WTC11 (cell line): Measurements from ENCODE around the gene GAP43. TPM values are rescaled to one million over a fixed set of nuclear protein-coding genes. Genes with fewer than 3 reads are reported as not detected.

Source experiments
- ATAC-seq: fragments of 200-7000 bp; cut with Tn5 transposase; 2 replicates; pipeline ENCODE4 v1.10.0; 2021; ENCODE audit warnings: mild to moderate bottlenecking, moderate library complexity
- CTCF ChIA-PET: fragments of 300-600 bp; sonication (Branson Sonifier 250); formaldehyde crosslinking; loops from one replicate; lab custom pipeline; 2021; ENCODE audit warnings: antibody characterized with exemption; lab: Charles Lee
- POLR2A ChIA-PET: fragments of 350-600 bp; sonication (Branson Sonifier 250); formaldehyde crosslinking; loops from one replicate; lab custom pipeline; 2021; ENCODE audit warnings: antibody characterized with exemption; lab: Charles Lee
- DNase-seq: peaks from one replicate; pipeline ENCODE4 v3.0.0; 2021; ENCODE audit warnings: low spot score
- H3K27ac Mint-ChIP-seq: 2 replicates; pipeline ENCODE4 v1.8.0; 2021; ENCODE audit warnings: mixed read lengths
- H3K27me3 Mint-ChIP-seq: 2 replicates; pipeline ENCODE4 v1.8.0; 2021; ENCODE audit warnings: low read depth, mild to moderate bottlenecking, moderate library complexity, mixed read lengths
- H3K36me3 Mint-ChIP-seq: 2 replicates; pipeline ENCODE4 v1.8.0; 2021; ENCODE audit warnings: mixed read lengths
- H3K4me1 Mint-ChIP-seq: 2 replicates; pipeline ENCODE4 v1.8.0; 2022; ENCODE audit warnings: mixed read lengths
- H3K4me3 Mint-ChIP-seq: 2 replicates; pipeline ENCODE4 v1.8.0; 2021; ENCODE audit warnings: mild to moderate bottlenecking, moderate library complexity, mixed read lengths
- H3K9me3 Mint-ChIP-seq: 2 replicates; pipeline ENCODE4 v1.8.0; 2021; ENCODE audit warnings: mixed read lengths
- ATF1 ChIP-seq: sonication (generic); formaldehyde crosslinking; IDR thresholded peaks from 2 replicates; pipeline ENCODE4 v1.8.1; 2023; ENCODE audit warnings: mild to moderate bottlenecking, moderate library complexity, missing genetic modification reagents
- CREM ChIP-seq: sonication (generic); formaldehyde crosslinking; IDR thresholded peaks from 2 replicates; pipeline ENCODE4 v1.8.1; 2022; ENCODE audit warnings: mild to moderate bottlenecking, missing genetic modification reagents, moderate library complexity
- FOXJ3 ChIP-seq: sonication (generic); formaldehyde crosslinking; IDR thresholded peaks from 2 replicates; pipeline ENCODE4 v1.9.0; 2021; ENCODE audit warnings: missing genetic modification reagents, mild to moderate bottlenecking, borderline replicate concordance
- FOXK1 ChIP-seq: sonication (generic); formaldehyde crosslinking; IDR thresholded peaks from 2 replicates; pipeline ENCODE4 v1.8.0; 2022; ENCODE audit warnings: mild to moderate bottlenecking, moderate library complexity, missing genetic modification reagents
- GRHL2 ChIP-seq: fragments of 250-450 bp; sonication (Bioruptor Pico); IDR thresholded peaks from 2 replicates; pipeline ENCODE4 v1.8.0; 2022; ENCODE audit warnings: mild to moderate bottlenecking, moderate library complexity; ENCODE audit not compliant: insufficient replicate concordance, severe bottlenecking
- HMGA2 ChIP-seq: fragments of 250-450 bp; sonication (Bioruptor Pico); IDR thresholded peaks from 2 replicates; pipeline ENCODE4 v1.4.0; 2021; ENCODE audit warnings: mild to moderate bottlenecking, moderate library complexity
- IRF2 ChIP-seq: sonication (generic); formaldehyde crosslinking; IDR thresholded peaks from 2 replicates; pipeline ENCODE4 v1.8.0; 2022; ENCODE audit warnings: low read depth, missing genetic modification reagents, borderline replicate concordance
- JUN ChIP-seq: sonication (generic); formaldehyde crosslinking; IDR thresholded peaks from 2 replicates; pipeline ENCODE4 v1.8.0; 2023; ENCODE audit warnings: mild to moderate bottlenecking, missing genetic modification reagents
- KAT7 ChIP-seq: sonication (generic); formaldehyde crosslinking; IDR thresholded peaks from 2 replicates; pipeline ENCODE4 v1.8.1; 2023; ENCODE audit warnings: missing genetic modification reagents, mild to moderate bottlenecking, borderline replicate concordance
- MXD4 ChIP-seq: fragments of 250-450 bp; sonication (Bioruptor Pico); IDR thresholded peaks from 2 replicates; pipeline ENCODE4 v1.8.0; 2021; ENCODE audit warnings: mild to moderate bottlenecking, moderate library complexity, borderline replicate concordance
- NFYB ChIP-seq: sonication (generic); formaldehyde crosslinking; conservative IDR thresholded peaks from 2 replicates; pipeline ENCODE4 v1.8.0; 2022; ENCODE audit warnings: low read depth, missing genetic modification reagents
- NR2C2 ChIP-seq: sonication (generic); formaldehyde crosslinking; IDR thresholded peaks from 2 replicates; pipeline ENCODE4 v1.8.0; 2022; ENCODE audit warnings: mild to moderate bottlenecking, missing genetic modification reagents
- OVOL2 ChIP-seq: fragments of 250-450 bp; sonication (Bioruptor Pico); IDR thresholded peaks from 2 replicates; pipeline ENCODE4 v1.9.0; 2021; ENCODE audit warnings: mild to moderate bottlenecking, borderline replicate concordance
- PRRX2 ChIP-seq: fragments of 250-450 bp; sonication (Bioruptor Pico); IDR thresholded peaks from 2 replicates; pipeline ENCODE4 v1.8.0; 2021; ENCODE audit warnings: mild to moderate bottlenecking
- RORB ChIP-seq: fragments of 250-450 bp; sonication (Bioruptor Pico); IDR thresholded peaks from 2 replicates; pipeline ENCODE4 v1.9.0; 2021; ENCODE audit warnings: mild to moderate bottlenecking
- TCF7 ChIP-seq: sonication (generic); formaldehyde crosslinking; IDR thresholded peaks from 2 replicates; pipeline ENCODE4 v1.8.0; 2022; ENCODE audit warnings: mild to moderate bottlenecking, low read depth, missing genetic modification reagents, moderate library complexity
- ZBTB21 ChIP-seq: sonication (generic); formaldehyde crosslinking; IDR thresholded peaks from 2 replicates; pipeline ENCODE4 v1.8.1; 2023; ENCODE audit warnings: mild to moderate bottlenecking, missing genetic modification reagents, borderline replicate concordance
- ZNF121 ChIP-seq: sonication (generic); formaldehyde crosslinking; IDR thresholded peaks from 2 replicates; pipeline ENCODE4 v1.8.0; 2023; ENCODE audit warnings: missing genetic modification reagents
- ZNF317 ChIP-seq: sonication (generic); formaldehyde crosslinking; IDR thresholded peaks from 2 replicates; pipeline ENCODE4 v1.8.1; 2023; ENCODE audit warnings: low read depth, mild to moderate bottlenecking, moderate library complexity, missing genetic modification reagents, borderline replicate concordance
- total RNA-seq: library from RNA; stranded (reverse); gene quantifications from 3 replicates; pipeline ENCODE4 v1.2.3, GENCODE V29; 2021
- TF ChIP-seq, protein P1 (sequence below): sonication (generic); formaldehyde crosslinking; IDR thresholded peaks from 2 replicates; pipeline ENCODE4 v1.8.0; 2023; ENCODE audit warnings: missing genetic modification reagents
- TF ChIP-seq, protein P2 (sequence below): sonication (generic); formaldehyde crosslinking; IDR thresholded peaks from 2 replicates; pipeline ENCODE4 v1.8.1; 2022; ENCODE audit warnings: low read depth, mild to moderate bottlenecking, moderate library complexity, missing genetic modification reagents, borderline replicate concordance
- TF ChIP-seq, protein P3 (sequence below): fragments of 200-600 bp; IDR thresholded peaks from 2 replicates; pipeline ENCODE4 v1.8.0; 2022; ENCODE audit warnings: antibody characterized with exemption
- TF ChIP-seq, protein P4 (sequence below): sonication (generic); formaldehyde crosslinking; IDR thresholded peaks from 2 replicates; pipeline ENCODE4 v1.8.1; 2023; ENCODE audit warnings: mild to moderate bottlenecking, moderate library complexity, missing genetic modification reagents

The GAP43 gene
- total RNA-seq, 1 experiment from 2014 or later = 19.9 TPM

DNA sequence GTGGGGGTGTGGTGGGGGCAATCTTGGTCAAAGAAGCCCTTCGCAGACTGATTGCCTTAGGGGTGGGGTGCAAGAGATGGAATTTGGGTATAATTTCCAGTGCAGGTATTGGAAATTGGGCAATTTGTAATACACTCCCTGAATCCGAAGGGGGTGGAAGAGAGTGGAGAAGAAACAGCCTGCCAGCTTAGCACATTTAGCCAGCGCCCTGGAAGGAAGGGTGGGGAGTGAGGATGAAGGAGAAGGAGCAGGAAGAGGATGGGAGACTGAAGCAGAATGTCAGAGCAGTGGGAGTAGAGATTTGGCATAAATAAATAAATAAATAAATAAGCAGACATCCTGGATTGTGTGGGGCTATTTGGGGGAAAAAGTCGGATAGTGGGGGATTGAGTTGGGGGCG lies 1.6 kb downstream of the GAP43 start:
- Mint-ChIP-seq H3K27me3 (peaks cover 8% of the 10 kb centered on the region), H3K4me3 (peak overlapping the region; percentile 81), H3K9me3 (no peaks in the 10 kb centered on the region), H3K36me3 (no peaks in the 10 kb centered on the region), H3K27ac (no peak overlapping the region), H3K4me1 (peaks cover 26% of the 10 kb centered on the region)
- ChIA-PET CTCF (interaction anchor here (0.8 to 2.0 kb wide), 5 partner anchors 33 to 190 kb away, joined by 3 to 7 read pairs (median 4); no protein-coding TSS in a partner anchor), POLR2A (interaction anchor here (0.6 to 0.7 kb wide), 2 partner anchors 194 to 376 kb away, joined by 3 read pairs; no protein-coding TSS in a partner anchor)
- no peak for DNase-seq
- TF ChIP-seq PRRX2 (no peak), ZBTB21 (CRISPR knock-in tag) (no peak)
- ATAC-seq = no peak

DNA sequence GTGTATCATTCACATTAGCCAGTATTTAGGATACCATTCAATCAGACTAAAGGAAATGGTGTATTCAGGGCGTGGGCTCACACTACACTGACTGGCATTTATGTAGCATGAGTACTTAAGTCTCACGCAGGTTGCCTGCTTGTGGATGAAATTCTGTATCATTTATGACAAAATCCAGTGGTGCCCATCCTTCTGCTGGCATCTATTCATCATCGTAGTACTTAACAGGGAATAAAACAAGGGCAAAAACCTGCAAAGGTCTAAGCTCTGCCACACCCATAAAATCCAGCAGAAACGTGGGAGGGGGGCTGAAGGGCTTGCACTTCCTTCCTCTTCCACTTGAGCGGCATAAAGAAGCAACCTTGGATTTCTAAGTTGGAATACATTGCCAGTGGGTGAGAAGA lies 2.7 kb downstream of the GAP43 start:
- ChIA-PET CTCF (no interaction called here), POLR2A (no interaction called here)
- H3K4me3 Mint-ChIP-seq = peak overlapping the region; percentile 20; the same call in 1 of the 2 replicates
- H3K27me3 Mint-ChIP-seq = peaks cover 8% of the 10 kb centered on the region
- no peak overlapping the region for H3K27ac Mint-ChIP-seq
- ATAC-seq (no peak), DNase-seq (no peak)
- TF ChIP-seq FOXJ3 = no peak
- no peaks in the 10 kb centered on the region for H3K36me3 Mint-ChIP-seq
- no peaks in the 10 kb centered on the region for H3K9me3 Mint-ChIP-seq
- H3K4me1 Mint-ChIP-seq = peaks cover 26% of the 10 kb centered on the region

DNA sequence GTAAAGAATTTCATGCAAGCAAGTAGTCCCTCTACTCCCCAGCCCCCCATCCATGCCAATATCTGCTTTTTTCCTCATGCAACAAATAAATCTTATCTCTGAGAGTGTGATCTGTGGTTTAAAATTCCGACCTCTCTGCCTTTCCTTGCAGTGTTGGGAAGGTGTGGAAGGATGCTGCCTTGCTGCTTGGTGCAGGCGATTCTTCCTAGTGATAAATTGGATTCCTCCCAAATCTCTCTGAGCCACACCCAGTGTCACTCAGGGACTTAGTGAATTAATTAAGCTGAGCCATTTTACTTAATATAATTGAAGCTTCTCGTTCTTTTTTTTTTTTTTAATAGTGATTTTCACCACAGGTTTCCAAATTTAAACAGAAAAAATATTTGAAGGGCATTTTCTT lies 3.4 kb downstream of the GAP43 start:
- Mint-ChIP-seq H3K27me3 (peaks cover 8% of the 10 kb centered on the region), H3K27ac (no peak overlapping the region), H3K36me3 (no peaks in the 10 kb centered on the region), H3K9me3 (no peaks in the 10 kb centered on the region), H3K4me1 (peaks cover 22% of the 10 kb centered on the region), H3K4me3 (peak overlapping the region; percentile 14)
- CTCF ChIA-PET = interaction anchor here (0.7 kb wide), 1 partner anchor 311 kb away, joined by 3 read pairs; no protein-coding TSS in a partner anchor
- no peak for DNase-seq
- TF ChIP-seq RORB (CRISPR knock-in tag) = no peak
- no peak for TF ChIP-seq NR2C2 (CRISPR knock-in tag)
- TF ChIP-seq KAT7 = no peak
- TF ChIP-seq TCF7 (CRISPR knock-in tag) = no peak
- TF ChIP-seq HMGA2 (CRISPR knock-in tag) = no peak
- TF ChIP-seq, protein P1, sequence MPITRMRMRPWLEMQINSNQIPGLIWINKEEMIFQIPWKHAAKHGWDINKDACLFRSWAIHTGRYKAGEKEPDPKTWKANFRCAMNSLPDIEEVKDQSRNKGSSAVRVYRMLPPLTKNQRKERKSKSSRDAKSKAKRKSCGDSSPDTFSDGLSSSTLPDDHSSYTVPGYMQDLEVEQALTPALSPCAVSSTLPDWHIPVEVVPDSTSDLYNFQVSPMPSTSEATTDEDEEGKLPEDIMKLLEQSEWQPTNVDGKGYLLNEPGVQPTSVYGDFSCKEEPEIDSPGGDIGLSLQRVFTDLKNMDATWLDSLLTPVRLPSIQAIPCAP (CRISPR knock-in tag) = no peak
- no peak for TF ChIP-seq ZNF121 (CRISPR knock-in tag)
- no peak for TF ChIP-seq CREM (CRISPR knock-in tag)
- no peak for TF ChIP-seq MXD4
- ATAC-seq = no peak
- POLR2A ChIA-PET = interaction anchor here (0.7 kb wide), 1 partner anchor 99 kb away, joined by 3 read pairs; no protein-coding TSS in a partner anchor

DNA sequence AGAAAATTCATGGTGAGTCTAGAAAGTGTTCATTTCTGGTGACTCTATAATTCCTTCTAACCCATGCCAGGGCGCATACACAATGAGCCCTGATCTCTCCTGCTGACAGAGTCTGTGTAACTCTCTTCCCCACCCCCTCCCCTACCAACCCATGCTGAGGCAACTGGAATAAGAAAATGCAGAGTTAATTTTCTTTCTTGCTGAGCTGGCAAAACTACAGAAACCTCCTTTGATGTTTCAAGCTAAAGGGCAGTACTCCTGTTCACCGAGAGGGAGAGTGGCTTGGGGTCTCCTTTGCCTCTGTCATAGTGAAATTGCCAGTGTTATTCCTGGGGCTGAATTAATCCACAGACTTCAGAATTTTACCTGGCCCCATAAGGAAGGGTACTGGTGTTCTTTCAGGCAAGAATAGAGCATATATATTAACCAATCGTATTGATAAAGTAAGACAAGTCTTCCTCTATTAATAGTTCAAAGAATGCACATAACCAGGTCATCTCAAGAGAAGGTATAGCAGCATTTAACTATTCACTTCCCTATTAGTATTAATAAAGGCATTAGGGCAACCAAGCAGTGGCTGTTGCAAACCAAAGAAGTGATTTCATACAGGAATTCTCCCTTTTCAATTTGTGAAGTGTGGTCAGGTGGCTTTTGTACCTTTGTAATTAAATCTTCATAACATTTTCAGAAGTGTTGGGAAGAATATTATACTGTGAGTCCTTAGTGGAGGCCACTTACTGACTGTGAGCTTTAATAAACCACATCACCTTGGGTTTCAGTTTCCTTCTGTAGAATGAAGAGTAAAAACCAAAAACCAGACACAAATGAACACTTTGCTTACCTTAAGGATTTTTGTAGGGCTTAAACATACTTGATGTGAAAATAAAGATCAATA lies 4.1 kb downstream of the GAP43 start:
- H3K4me3 Mint-ChIP-seq = peak overlapping the region; percentile 14; the same call in 1 of the 2 replicates
- no peaks in the 10 kb centered on the region for H3K9me3 Mint-ChIP-seq
- H3K27me3 Mint-ChIP-seq = peaks cover 8% of the 10 kb centered on the region
- ChIA-PET CTCF (interaction anchor here (0.6 to 0.7 kb wide), 3 partner anchors 40 to 413 kb away, joined by 3 to 4 read pairs (median 3); no protein-coding TSS in a partner anchor), POLR2A (interaction anchor here (0.7 kb wide), 1 partner anchor 100 kb away, joined by 3 read pairs; no protein-coding TSS in a partner anchor)
- DNase-seq = no peak
- peaks cover 18% of the 10 kb centered on the region for H3K4me1 Mint-ChIP-seq
- no peaks in the 10 kb centered on the region for H3K36me3 Mint-ChIP-seq
- no peak overlapping the region for H3K27ac Mint-ChIP-seq
- peak; percentile 23 for ATAC-seq
- TF ChIP-seq JUN (CRISPR knock-in tag) (no peak), ATF1 (no peak), GRHL2 (CRISPR knock-in tag) (no peak), FOXK1 (CRISPR knock-in tag) (no peak), IRF2 (CRISPR knock-in tag) (no peak), OVOL2 (CRISPR knock-in tag) (no peak), ZNF317 (CRISPR knock-in tag) (no peak), NFYB (CRISPR knock-in tag) (no peak)
- TF ChIP-seq, protein P2, sequence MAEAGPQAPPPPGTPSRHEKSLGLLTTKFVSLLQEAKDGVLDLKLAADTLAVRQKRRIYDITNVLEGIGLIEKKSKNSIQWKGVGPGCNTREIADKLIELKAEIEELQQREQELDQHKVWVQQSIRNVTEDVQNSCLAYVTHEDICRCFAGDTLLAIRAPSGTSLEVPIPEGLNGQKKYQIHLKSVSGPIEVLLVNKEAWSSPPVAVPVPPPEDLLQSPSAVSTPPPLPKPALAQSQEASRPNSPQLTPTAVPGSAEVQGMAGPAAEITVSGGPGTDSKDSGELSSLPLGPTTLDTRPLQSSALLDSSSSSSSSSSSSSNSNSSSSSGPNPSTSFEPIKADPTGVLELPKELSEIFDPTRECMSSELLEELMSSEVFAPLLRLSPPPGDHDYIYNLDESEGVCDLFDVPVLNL (CRISPR knock-in tag) = no peak
- TF ChIP-seq, protein P3, sequence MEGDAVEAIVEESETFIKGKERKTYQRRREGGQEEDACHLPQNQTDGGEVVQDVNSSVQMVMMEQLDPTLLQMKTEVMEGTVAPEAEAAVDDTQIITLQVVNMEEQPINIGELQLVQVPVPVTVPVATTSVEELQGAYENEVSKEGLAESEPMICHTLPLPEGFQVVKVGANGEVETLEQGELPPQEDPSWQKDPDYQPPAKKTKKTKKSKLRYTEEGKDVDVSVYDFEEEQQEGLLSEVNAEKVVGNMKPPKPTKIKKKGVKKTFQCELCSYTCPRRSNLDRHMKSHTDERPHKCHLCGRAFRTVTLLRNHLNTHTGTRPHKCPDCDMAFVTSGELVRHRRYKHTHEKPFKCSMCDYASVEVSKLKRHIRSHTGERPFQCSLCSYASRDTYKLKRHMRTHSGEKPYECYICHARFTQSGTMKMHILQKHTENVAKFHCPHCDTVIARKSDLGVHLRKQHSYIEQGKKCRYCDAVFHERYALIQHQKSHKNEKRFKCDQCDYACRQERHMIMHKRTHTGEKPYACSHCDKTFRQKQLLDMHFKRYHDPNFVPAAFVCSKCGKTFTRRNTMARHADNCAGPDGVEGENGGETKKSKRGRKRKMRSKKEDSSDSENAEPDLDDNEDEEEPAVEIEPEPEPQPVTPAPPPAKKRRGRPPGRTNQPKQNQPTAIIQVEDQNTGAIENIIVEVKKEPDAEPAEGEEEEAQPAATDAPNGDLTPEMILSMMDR = no peak
- TF ChIP-seq, protein P4, sequence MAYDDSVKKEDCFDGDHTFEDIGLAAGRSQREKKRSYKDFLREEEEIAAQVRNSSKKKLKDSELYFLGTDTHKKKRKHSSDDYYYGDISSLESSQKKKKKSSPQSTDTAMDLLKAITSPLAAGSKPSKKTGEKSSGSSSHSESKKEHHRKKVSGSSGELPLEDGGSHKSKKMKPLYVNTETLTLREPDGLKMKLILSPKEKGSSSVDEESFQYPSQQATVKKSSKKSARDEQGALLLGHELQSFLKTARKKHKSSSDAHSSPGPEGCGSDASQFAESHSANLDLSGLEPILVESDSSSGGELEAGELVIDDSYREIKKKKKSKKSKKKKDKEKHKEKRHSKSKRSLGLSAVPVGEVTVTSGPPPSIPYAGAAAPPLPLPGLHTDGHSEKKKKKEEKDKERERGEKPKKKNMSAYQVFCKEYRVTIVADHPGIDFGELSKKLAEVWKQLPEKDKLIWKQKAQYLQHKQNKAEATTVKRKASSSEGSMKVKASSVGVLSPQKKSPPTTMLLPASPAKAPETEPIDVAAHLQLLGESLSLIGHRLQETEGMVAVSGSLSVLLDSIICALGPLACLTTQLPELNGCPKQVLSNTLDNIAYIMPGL (CRISPR knock-in tag) = no peak
